GM21576 (cell line): ENCODE measurements around the gene IL3RA.
"Not testable (repeated sequence)": the region's sequence is repeated elsewhere in the genome, so short reads cannot be mapped to it uniquely, and the experiment has no call there.

Source experiments
- ATAC-seq: cut with Tn5 transposase; IDR thresholded peaks from one replicate; pipeline ENCODE4 v1.9.1; 2021; ENCODE audit warnings: mild to moderate bottlenecking, moderate library complexity; ENCODE audit not compliant: unreplicated experiment

IL3RA gene

DNA sequence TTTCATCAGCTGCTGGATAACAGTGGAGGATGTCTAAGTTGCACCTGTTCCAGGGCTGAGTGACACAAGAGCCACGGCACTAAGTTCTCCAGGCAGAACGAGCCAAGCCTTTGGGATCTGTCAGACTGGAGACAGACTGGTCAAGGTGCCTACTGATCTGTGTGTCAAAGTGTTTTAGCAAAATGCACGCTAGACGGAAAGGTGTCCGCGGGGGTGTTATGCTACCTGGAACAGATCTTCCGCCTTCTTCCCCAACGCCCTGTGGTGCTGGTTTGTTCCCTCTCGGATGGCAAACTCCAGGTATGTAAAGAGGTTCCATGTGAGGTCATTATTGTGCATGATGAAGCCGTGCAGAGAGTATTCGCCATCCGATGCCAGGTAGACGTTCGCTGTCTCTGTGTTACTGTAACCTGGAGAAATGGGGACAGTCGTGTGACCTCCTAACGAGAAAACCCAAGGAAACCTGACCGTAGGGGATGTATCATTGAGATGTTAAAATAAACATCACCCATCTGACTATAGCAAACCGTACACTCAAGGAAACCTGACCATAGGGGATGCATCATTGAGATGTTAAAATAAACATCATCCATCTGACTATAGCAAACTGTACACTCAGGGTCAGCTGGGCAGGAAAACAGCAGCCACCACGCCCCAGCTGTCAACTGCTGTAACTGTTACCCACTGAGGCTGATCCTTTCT, 85.0 kb downstream of the IL3RA start:
- ATAC-seq, result no peak

- ATAC-seq, result no peak
Measured at GRCh38 chrX:1422135-1422465, 85.5 kb downstream of the IL3RA start.

DNA sequence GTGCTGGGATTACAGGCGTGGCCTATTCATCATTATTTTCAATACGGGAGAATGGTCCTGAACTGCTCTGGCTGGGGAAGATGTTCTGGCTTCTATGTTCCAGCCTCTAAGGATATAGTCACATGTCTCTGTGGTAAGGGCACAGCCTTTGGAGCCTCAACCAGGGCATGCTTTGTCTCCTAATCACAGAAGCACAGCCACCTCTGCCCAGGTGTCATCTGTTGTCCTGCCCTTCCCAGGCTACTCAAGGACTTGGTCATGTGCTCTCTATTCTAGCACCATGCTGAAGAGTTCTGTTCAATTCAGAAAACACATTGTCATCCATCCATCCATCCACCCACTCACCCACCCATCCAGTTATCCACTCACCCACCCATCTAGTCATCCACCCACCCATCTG, 86.6 kb downstream of the IL3RA start:
- no peak for ATAC-seq

GRCh38 chrX:1424147-1424851, 87.7 kb downstream of the IL3RA start:
- no peak for ATAC-seq

- no peak for ATAC-seq
Measured at GRCh38 chrX:1425381-1425780, 88.8 kb downstream of the IL3RA start.

DNA sequence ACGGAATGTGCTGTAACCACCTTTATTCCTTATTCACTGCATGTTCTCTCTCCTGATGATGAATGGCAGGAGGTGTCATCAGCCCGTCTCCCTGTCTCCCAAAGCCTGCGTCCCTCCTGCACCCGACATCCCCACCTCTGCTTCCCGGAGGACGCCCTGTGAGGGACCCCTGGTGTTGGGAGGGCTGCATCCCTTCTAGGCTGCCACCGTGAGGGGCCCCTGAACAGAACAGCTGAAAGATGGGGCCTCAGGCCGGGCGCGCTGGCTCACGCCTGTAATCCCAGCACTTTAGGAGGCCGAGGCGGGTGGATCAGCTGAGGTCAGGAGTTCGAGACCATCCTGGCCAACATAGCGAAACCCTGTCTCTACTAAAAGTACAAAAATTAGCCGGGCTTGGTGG, 89.7 kb downstream of the IL3RA start:
- not testable (repeated sequence) for ATAC-seq

DNA sequence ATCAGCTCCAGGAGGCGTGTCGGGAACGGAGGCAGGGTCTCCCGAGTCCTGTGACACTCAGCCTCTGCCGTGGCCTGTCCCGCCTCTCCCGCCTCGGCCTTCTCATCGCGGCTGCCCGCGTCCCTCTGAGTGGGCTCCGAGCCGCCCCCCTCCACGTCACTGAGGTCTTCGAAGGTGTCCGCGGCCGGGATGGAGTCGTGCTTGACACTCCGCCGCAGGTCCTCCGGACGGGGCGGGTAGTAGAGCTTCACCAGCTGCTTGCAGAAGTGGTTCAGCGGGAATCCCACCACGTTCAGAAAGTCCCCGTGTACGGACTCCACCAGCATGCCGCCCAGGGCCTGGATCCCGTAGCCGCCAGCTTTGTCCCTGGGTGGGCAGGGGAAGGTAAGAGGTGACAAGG, 91.2 kb downstream of the IL3RA start:
- no peak for ATAC-seq

DNA sequence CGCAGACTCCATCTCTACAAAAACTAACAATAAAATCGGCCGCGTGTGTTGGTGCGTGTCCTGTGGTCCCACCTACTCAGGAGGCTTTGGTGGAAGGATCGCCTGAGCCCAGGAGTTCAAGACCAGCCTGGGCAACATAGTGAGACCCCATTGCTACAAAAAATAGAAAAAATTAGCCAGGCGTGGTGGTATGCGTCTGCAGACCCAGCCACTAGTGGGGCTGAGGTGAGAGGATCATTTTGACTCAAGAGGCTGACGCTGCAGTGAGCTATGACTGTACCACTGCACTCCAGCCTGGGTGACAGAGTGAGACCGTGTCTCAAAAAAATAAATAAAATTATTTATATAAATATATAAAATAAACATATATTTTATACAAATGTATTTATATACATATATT, 93.9 kb downstream of the IL3RA start:
- ATAC-seq, result no peak
